ENCODE results near the gene ST14. TPM values are rescaled to one million over a fixed set of nuclear protein-coding genes. Genes with fewer than 3 reads are reported as not detected.

Gene ST14
- total and polyA plus RNA-seq, 4 donors = 24.3 to 81.1 (median 54.1) TPM

DNA sequence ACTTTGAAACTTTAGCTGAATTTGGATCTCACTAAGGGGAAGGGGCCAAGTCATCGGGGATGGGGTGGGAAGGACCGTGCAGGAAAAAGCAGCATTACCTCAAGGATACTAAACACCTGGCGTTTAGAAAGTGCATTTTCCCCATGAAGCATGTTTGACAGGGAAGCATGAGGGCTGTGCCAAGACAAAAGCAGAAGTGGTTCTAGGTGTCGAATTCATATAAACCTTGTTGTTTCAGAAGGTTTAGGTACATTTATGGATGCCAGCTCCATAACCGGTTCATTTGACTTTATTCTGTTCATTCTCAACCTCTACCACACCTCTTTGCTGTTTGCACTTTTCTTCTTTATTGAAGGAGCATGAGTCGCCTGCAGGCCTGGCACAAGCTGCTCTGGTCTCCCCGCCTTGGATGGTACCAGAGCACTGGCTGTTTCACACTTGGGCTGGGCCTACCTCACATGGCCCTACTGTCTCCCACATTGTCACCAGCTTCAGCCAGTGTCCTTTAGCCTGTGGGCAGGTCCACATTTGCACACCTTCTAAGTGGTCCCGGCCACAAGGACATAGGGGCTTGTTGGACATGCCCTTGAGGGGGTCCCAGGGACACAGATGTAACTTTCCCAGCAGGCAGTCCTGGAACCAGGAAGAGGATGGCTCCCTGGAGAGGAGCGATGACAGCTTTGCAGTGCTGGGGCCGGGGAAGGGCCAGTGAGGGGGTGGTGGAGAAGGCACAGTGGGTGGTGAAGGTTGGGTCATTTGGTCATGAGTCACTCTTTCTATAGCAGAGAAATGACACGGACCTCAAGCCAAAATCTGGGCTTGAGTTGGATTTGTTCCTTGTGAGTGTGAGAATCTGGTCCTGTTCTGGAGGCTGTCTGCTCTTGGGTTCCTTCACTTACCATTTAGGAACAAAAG, 3.2 kb upstream of the ST14 start:
- H3K27me3 ChIP-seq (ENCODE audit: control insufficient read depth in 3 of 3, insufficient read depth in 3 of 3, low read length in 2 of 3) = peaks cover 0 to 25% (median 6%) of the 10 kb centered on the region in 3 donors
- H3K36me3 ChIP-seq (ENCODE audit: control insufficient read depth in 4 of 4, insufficient read depth in 4 of 4, low read length in 4 of 4) = no peaks in the 10 kb centered on the region
- no peak overlapping the region for H3K4me3 ChIP-seq
- no peak for DNase-seq
- peaks cover 0 to 7% (median 4%) of the 10 kb centered on the region in 5 donors for H3K4me1 ChIP-seq (ENCODE audit: control insufficient read depth in 5 of 5, insufficient read depth in 5 of 5, low read length in 5 of 5)
- WGBS, 2 donors = 83% methylated on average over 11 of the region's 11 CpGs
- no peak for ATAC-seq (ENCODE audit: insufficient read depth, low FRiP score)
- H3K9ac ChIP-seq (ENCODE audit: insufficient read depth in 1 of 2, low read length in 2 of 2) = no peak overlapping the region
- H3K9me3 ChIP-seq (ENCODE audit: control insufficient read depth in 4 of 4, insufficient read depth in 3 of 4, low read length in 3 of 4) = peaks cover 0 to 4% (median 0%) of the 10 kb centered on the region in 4 donors
- TF ChIP-seq CTCF (IDR thresholded peaks at IDR 0.05; ENCODE audit: control extremely low read depth, extremely low read depth) = no peak
- no peak overlapping the region for H3K27ac ChIP-seq (ENCODE audit: low read depth in 1 of 2, low read length in 1 of 2)

DNA sequence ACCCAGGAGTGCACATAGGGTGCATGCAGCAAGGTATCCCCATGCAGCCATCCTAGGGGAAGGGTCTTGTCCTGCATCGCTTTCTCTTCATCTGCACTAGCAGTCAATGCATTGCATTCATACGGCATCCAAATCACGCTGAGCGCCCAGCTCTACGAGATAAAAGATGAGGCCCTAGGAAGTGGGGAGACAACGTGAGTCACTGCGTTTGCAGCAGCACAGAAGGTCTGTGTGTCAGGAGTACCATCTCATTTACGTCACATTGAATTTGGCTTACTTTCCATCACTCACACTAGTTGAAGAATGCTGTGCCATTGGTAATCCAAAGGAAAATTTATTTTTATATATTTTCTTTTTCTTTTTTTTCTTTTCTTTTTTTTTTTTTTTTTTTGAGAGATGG, 2.5 kb upstream of the ST14 start:
- Histone ChIP-seq H3K36me3 (ENCODE audit: control insufficient read depth in 4 of 4, insufficient read depth in 4 of 4, low read length in 4 of 4) (no peaks in the 10 kb centered on the region), H3K4me1 (ENCODE audit: control insufficient read depth in 5 of 5, insufficient read depth in 5 of 5, low read length in 5 of 5) (peaks cover 0 to 14% (median 11%) of the 10 kb centered on the region in 5 donors), H3K27ac (ENCODE audit: low read depth in 1 of 2, low read length in 1 of 2) (no peak overlapping the region)

DNA sequence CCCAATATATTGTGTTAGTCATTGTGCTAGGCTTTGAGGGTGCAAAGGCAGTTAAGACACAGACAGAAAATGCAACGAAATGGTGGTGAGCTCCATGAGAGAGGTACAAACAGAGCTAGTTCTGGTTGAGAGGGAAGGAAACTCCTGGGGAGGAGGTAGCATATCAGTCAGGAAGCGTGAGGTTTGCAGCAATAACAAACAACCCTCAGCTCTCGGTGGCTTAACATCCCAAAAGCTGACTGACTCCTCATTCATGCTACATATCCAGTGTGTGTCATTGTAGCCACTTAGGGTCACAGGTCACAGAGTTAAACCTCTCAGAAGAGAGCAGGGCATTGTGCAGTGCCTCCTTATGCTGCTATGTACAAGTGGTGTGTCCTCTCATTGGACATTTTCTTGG, 1.7 kb upstream of the ST14 start:
- TF ChIP-seq CTCF (IDR thresholded peaks at IDR 0.05; ENCODE audit: control extremely low read depth, extremely low read depth) = no peak
- H3K9ac ChIP-seq (ENCODE audit: insufficient read depth in 1 of 2, low read length in 2 of 2) = no peak overlapping the region
- no peaks in the 10 kb centered on the region for H3K36me3 ChIP-seq (ENCODE audit: control insufficient read depth in 4 of 4, insufficient read depth in 4 of 4, low read length in 4 of 4)
- H3K4me1 ChIP-seq (ENCODE audit: control insufficient read depth in 5 of 5, insufficient read depth in 5 of 5, low read length in 5 of 5) = peaks cover 0 to 20% (median 12%) of the 10 kb centered on the region in 5 donors
- H3K4me3 ChIP-seq = no peak overlapping the region
- peaks cover 0 to 4% (median 0%) of the 10 kb centered on the region in 4 donors for H3K9me3 ChIP-seq (ENCODE audit: control insufficient read depth in 4 of 4, insufficient read depth in 3 of 4, low read length in 3 of 4)
- WGBS, 2 donors = 61 to 69% methylated on average over 3 of the region's 3 CpGs
- ATAC-seq (ENCODE audit: insufficient read depth, low FRiP score) (no peak), DNase-seq (no peak)
- no peak overlapping the region for H3K27ac ChIP-seq (ENCODE audit: low read depth in 1 of 2, low read length in 1 of 2)
- peaks cover 0 to 26% (median 7%) of the 10 kb centered on the region in 3 donors for H3K27me3 ChIP-seq (ENCODE audit: control insufficient read depth in 3 of 3, insufficient read depth in 3 of 3, low read length in 2 of 3)

More for the DNA sequence above, 2.5 kb upstream of the ST14 start:
- 89 to 92% methylated on average over 8 of the region's 8 CpGs for WGBS, 2 donors
- Histone ChIP-seq H3K9ac (ENCODE audit: insufficient read depth in 1 of 2, low read length in 2 of 2) (no peak overlapping the region), H3K9me3 (ENCODE audit: control insufficient read depth in 4 of 4, insufficient read depth in 3 of 4, low read length in 3 of 4) (peaks cover 0 to 4% (median 0%) of the 10 kb centered on the region in 4 donors), H3K4me3 (no peak overlapping the region), H3K27me3 (ENCODE audit: control insufficient read depth in 3 of 3, insufficient read depth in 3 of 3, low read length in 2 of 3) (peaks cover 0 to 26% (median 7%) of the 10 kb centered on the region in 3 donors)
- no peak for TF ChIP-seq CTCF (IDR thresholded peaks at IDR 0.05; ENCODE audit: control extremely low read depth, extremely low read depth)
- no peak for ATAC-seq (ENCODE audit: insufficient read depth, low FRiP score)
- DNase-seq = no peak

All from lung (tissue), 12 donors.